Suprapubic skin (tissue), 4 donors: Measurements from ENCODE around the gene NDUFS2. TPM values are rescaled to one million over a fixed set of nuclear protein-coding genes. Genes with fewer than 3 reads are reported as not detected.
A peak's percentile ranks its signal among the peaks of the same experiment; 100 is the strongest.

Experiments used
- DNase-seq, 2 donors: peaks; one replicate each; pipeline ENCODE4 v3.0.0-alpha.2; 2019; ENCODE audit warnings: low spot score in 2 of 2
- H3K27ac ChIP-seq: fragments of 200-600 bp; sonication (generic); one replicate; pipeline ENCODE4 v1.5.1; 2019
- H3K27me3 ChIP-seq: fragments of 200-600 bp; sonication (generic); one replicate; pipeline ENCODE4 v1.5.1; 2019
- H3K36me3 ChIP-seq: fragments of 200-600 bp; sonication (generic); one replicate; pipeline ENCODE4 v1.5.1; 2019
- H3K4me1 ChIP-seq: fragments of 200-600 bp; sonication (generic); one replicate; pipeline ENCODE4 v1.5.1; 2019
- H3K4me3 ChIP-seq: fragments of 200-600 bp; sonication (generic); one replicate; pipeline ENCODE4 v1.5.1; 2019; ENCODE audit warnings: mild to moderate bottlenecking
- H3K9me3 ChIP-seq: fragments of 200-600 bp; sonication (generic); one replicate; pipeline ENCODE4 v1.5.1; 2019
- EP300 ChIP-seq: sonication (generic); formaldehyde crosslinking; IDR thresholded peaks from one replicate; pipeline ENCODE4 v1.6.1; 2017; ENCODE audit warnings: antibody characterized with exemption
- POLR2A ChIP-seq, 2 donors: fragments of 450-650 bp; IDR thresholded peaks; one replicate each; pipeline ENCODE4 v1.6.1; 2017; ENCODE audit warnings: antibody characterized with exemption in 2 of 2, mild to moderate bottlenecking in 2 of 2, moderate library complexity in 2 of 2
- POLR2AphosphoS5 ChIP-seq, 3 donors: sonication (generic); formaldehyde crosslinking; IDR thresholded peaks; one replicate each; pipeline ENCODE4 v1.6.1; 2017; ENCODE audit warnings: antibody characterized with exemption in 3 of 3
- WGBS: methylation state at CpG from one replicate; pipeline ENCODE4 v1.1.5; 2018; 5-methylcytosine and 5-hydroxymethylcytosine counted together
- total RNA-seq, 4 donors: library from RNA; depleted of rRNA; stranded (reverse); fragments of >200 nt; gene quantifications; one replicate each; pipeline ENCODE4 v1.1.0, GENCODE V29; 2016
- TF ChIP-seq, protein P1 (sequence below), 2 donors: fragments of 200-600 bp in 1 of 2; fragments of 450-650 bp in 1 of 2; sonication (generic) in 1 of 2; IDR thresholded peaks; one replicate each; pipeline ENCODE4 v1.5.1; 2016 to 2019; ENCODE audit warnings: antibody characterized with exemption in 2 of 2, mild to moderate bottlenecking in 1 of 2, moderate library complexity in 1 of 2

Gene NDUFS2
- total RNA-seq, 4 donors from 2014 or later, result 99.1 to 132 (median 112) TPM

DNA sequence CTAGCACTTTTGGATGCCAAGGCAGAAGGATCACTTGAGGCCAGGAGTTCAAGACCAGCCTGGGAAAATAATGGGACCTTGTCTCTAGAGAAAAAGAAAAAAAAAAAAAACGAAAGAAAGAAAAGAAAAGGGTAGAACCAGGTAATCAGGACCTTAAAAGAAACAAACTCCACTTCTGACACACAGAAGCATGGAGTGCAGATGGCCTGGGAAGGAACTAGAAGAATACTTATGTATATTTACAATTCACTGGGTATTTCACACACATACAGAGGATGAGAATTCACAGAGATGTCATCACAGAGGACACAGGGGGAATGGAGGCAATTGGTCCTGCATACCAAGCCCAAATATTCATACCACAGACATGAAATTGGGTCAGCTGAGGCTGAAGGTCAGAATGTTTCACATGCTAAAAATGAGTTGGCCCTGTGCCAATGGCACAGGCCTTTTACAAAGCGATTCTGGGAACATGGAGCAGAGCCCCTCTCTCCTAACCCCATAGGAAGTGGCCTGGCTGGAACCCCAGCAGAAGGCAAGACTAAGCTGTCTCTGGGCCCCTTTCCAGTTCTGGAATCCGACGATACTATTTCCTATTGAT lies 29.3 kb upstream of the NDUFS2 start:
- Histone ChIP-seq H3K9me3 (no peaks in the 10 kb centered on the region), H3K4me1 (peaks cover 48% of the 10 kb centered on the region), H3K27ac (peak overlapping the region; percentile 54), H3K36me3 (peaks cover 67% of the 10 kb centered on the region), H3K4me3 (no peak overlapping the region), H3K27me3 (no peaks in the 10 kb centered on the region)
- 45% methylated on average over 4 of the region's 4 CpGs for WGBS
- no peak for DNase-seq
- TF ChIP-seq EP300, result no peak
- peak in 1 of 3 donors; percentile 16 for TF ChIP-seq POLR2AphosphoS5 (IDR thresholded peaks at IDR 0.05)
- TF ChIP-seq POLR2A (IDR thresholded peaks at IDR 0.05), result no peak
- TF ChIP-seq, protein P1, sequence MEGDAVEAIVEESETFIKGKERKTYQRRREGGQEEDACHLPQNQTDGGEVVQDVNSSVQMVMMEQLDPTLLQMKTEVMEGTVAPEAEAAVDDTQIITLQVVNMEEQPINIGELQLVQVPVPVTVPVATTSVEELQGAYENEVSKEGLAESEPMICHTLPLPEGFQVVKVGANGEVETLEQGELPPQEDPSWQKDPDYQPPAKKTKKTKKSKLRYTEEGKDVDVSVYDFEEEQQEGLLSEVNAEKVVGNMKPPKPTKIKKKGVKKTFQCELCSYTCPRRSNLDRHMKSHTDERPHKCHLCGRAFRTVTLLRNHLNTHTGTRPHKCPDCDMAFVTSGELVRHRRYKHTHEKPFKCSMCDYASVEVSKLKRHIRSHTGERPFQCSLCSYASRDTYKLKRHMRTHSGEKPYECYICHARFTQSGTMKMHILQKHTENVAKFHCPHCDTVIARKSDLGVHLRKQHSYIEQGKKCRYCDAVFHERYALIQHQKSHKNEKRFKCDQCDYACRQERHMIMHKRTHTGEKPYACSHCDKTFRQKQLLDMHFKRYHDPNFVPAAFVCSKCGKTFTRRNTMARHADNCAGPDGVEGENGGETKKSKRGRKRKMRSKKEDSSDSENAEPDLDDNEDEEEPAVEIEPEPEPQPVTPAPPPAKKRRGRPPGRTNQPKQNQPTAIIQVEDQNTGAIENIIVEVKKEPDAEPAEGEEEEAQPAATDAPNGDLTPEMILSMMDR (IDR thresholded peaks at IDR 0.05), result no peak

DNA sequence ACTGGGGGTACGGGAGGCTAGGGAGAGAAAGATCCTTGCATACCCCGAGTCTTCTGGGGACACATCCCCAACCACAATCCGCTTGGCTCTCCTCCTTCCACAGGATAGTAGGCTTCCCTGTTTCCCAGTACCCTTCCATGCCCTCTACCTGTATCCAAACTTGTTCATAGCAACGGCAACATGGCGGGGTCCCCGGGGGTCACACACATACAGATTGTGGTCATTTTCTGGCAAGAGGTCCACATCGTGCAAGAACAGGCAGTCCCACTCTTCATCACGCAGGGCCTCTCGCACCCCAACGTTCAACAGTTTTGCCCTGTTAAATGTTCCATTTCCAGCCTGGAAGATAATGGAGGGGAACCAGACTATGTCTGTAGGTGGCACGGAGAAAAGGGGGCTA lies 28.5 kb upstream of the NDUFS2 start:
- no peaks in the 10 kb centered on the region for H3K9me3 ChIP-seq
- peaks cover 67% of the 10 kb centered on the region for H3K36me3 ChIP-seq
- no peak for DNase-seq
- H3K27me3 ChIP-seq, result no peaks in the 10 kb centered on the region
- H3K4me3 ChIP-seq, result no peak overlapping the region
- TF ChIP-seq POLR2A (IDR thresholded peaks at IDR 0.05), result no peak
- no peak for TF ChIP-seq EP300
- TF ChIP-seq, protein P1 (IDR thresholded peaks at IDR 0.05), result no peak
- no peak for TF ChIP-seq POLR2AphosphoS5 (IDR thresholded peaks at IDR 0.05)
- 92% methylated on average over 11 of the region's 11 CpGs for WGBS
- H3K4me1 ChIP-seq, result peaks cover 51% of the 10 kb centered on the region
- H3K27ac ChIP-seq, result peak overlapping the region; percentile 54

DNA sequence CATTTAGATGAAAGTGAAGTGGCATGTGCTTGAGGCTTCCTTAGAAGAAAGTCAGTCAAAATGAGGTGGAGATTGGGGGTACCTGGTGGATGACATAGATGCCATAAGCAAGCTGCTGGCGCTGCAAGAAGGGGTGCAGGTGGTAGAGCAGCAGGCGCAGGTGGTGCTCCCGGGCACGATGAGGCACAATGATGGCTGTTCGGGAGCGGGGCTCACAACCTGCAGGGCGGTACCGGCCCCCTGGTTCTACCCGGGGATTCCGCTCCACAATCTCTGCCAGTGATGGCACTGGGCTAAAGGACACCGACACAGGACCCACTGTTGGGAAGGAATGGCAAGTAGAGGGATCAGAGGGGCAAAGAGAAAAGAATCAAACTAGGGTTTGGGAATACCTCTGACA lies 27.3 kb upstream of the NDUFS2 start:
- DNase-seq, result no peak
- Histone ChIP-seq H3K27me3 (no peaks in the 10 kb centered on the region), H3K4me3 (no peak overlapping the region), H3K4me1 (peaks cover 51% of the 10 kb centered on the region), H3K27ac (no peak overlapping the region), H3K9me3 (no peaks in the 10 kb centered on the region), H3K36me3 (peaks cover 55% of the 10 kb centered on the region)
- 92% methylated on average over 11 of the region's 11 CpGs for WGBS
- TF ChIP-seq, protein P1 (IDR thresholded peaks at IDR 0.05), result no peak

DNA sequence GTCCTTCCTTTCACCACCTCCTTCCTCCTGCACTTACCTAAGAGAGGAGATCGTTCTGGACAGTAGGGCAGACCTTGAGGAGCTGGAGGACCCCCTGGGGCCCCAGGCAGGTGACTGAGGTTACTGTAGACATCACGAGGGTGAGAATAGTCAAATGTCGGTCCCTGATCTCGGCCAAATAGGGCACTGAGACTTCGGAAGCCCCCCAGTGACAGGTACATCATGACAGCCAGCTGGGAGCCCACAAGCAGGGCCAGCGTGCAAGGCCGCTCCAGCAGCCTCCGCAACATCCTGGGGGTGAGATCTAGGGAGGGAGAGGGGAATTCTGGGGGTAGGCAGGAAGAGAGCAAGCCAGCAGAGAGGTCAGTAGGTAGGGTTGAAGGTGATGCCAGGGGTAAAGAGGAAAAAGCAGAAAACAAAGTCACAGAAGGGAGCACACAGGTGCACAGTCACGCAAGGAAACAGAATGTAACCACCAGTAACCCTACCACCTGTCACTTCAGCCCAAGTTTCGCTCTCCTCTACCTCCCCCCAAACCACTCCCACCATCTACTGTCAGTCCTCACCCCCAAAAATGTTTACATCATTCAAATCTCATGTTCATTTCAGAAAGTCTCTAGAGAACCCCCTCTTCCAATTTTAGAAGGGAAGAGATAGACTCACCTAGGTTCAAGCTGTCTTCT lies 26.3 kb upstream of the NDUFS2 start:
- 83% methylated on average over 10 of the region's 10 CpGs for WGBS
- H3K4me1 ChIP-seq, result peaks cover 51% of the 10 kb centered on the region
- no peaks in the 10 kb centered on the region for H3K27me3 ChIP-seq
- H3K27ac ChIP-seq, result no peak overlapping the region
- no peak for TF ChIP-seq EP300
- peak overlapping the region; percentile 71 for H3K4me3 ChIP-seq
- H3K9me3 ChIP-seq, result no peaks in the 10 kb centered on the region
- H3K36me3 ChIP-seq, result peaks cover 47% of the 10 kb centered on the region
- DNase-seq, result no peak

DNA sequence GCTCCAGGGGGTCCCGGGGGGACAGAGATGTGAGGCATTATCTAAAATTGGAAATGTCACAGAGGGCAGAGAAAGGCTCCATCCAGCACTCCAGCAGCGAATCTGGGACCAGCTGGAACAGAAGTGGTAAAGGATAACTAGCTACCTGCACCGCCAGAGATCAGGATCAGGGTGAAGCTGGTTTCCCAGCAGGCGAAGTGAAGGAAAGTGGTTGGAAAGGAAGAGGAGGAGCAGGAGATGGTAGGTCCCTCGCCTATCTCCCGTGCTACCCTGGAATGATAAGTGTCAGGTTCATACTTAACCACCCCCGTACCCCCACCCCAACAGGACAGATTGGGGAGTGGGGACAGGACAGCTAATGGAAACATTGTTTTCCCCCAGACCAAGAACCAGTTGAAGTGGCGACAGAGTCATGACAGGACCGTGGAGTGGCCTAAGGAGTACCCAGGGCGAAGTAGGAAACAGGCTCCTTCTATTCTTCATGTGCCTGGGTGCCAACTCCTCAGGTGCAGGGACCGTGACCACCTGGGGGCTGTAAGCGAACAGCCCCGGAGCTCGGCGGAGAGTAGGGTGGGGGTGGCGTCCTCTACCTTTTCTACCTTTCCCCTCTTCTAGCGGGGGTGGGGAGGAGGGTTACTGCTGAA lies 25.6 kb upstream of the NDUFS2 start:
- Histone ChIP-seq H3K27me3 (no peaks in the 10 kb centered on the region), H3K4me3 (peak overlapping the region; percentile 71), H3K9me3 (no peaks in the 10 kb centered on the region), H3K4me1 (peaks cover 51% of the 10 kb centered on the region), H3K27ac (peak overlapping the region; percentile 86), H3K36me3 (peaks cover 41% of the 10 kb centered on the region)
- DNase-seq, result no peak
- 10% methylated on average over 17 of the region's 17 CpGs for WGBS
- TF ChIP-seq, protein P1 (IDR thresholded peaks at IDR 0.05), result no peak
- no peak for TF ChIP-seq EP300
- TF ChIP-seq POLR2A (IDR thresholded peaks at IDR 0.05), result no peak
- TF ChIP-seq POLR2AphosphoS5 (IDR thresholded peaks at IDR 0.05), result no peak
